MM.1S (cell line): ENCODE measurements around the gene TPCN2.

Experiments
- DNase-seq: peaks from one replicate; pipeline ENCODE4 v3.0.0-alpha.2; 2015
- H2AFZ ChIP-seq: fragments of 300-600 bp; sonication (generic); 2 replicates; pipeline ENCODE4 v1.6.0; 2016; ENCODE audit warnings: antibody characterized with exemption, low read length
- H3F3A ChIP-seq: fragments of 300-600 bp; sonication (generic); 2 replicates; pipeline ENCODE4 v1.6.1; 2016; ENCODE audit warnings: mild to moderate bottlenecking, antibody characterized with exemption, low read length, moderate library complexity, mixed read lengths; ENCODE audit not compliant: insufficient read depth
- H3K27ac ChIP-seq: fragments of 300-600 bp; sonication (generic); 2 replicates; pipeline ENCODE4 v1.5.1; 2016; ENCODE audit warnings: mild to moderate bottlenecking, low read length
- H3K27me3 ChIP-seq: fragments of 300-600 bp; sonication (generic); replicated peaks from 2 replicates; pipeline ENCODE4 v1.6.0; 2016; ENCODE audit warnings: low read length; ENCODE audit not compliant: insufficient read depth
- H3K36me3 ChIP-seq: fragments of 300-600 bp; sonication (generic); replicated peaks from 2 replicates; pipeline ENCODE4 v1.6.1; 2016; ENCODE audit warnings: mild to moderate bottlenecking, low read length, mixed read lengths; ENCODE audit not compliant: insufficient read depth
- H3K4me1 ChIP-seq: fragments of 300-600 bp; sonication (generic); 2 replicates; pipeline ENCODE4 v1.6.1; 2016; ENCODE audit warnings: low read length, mixed read lengths
- H3K4me2 ChIP-seq: fragments of 300-600 bp; sonication (generic); 2 replicates; pipeline ENCODE4 v1.6.0; 2016; ENCODE audit warnings: low read depth, low read length
- H3K4me3 ChIP-seq: fragments of 300-600 bp; sonication (generic); 2 replicates; pipeline ENCODE4 v1.5.1; 2016; ENCODE audit warnings: low read length, mixed read lengths
- H3K79me2 ChIP-seq: fragments of 300-600 bp; sonication (generic); 2 replicates; pipeline ENCODE4 v1.6.1; 2016; ENCODE audit warnings: mixed run types, low read length, mixed read lengths
- H3K9ac ChIP-seq: fragments of 300-600 bp; sonication (generic); 2 replicates; pipeline ENCODE4 v1.6.1; 2016; ENCODE audit warnings: low read length, mixed read lengths
- H3K9me2 ChIP-seq: fragments of 300-600 bp; sonication (generic); replicated peaks from 2 replicates; pipeline ENCODE4 v1.6.1; 2016; ENCODE audit warnings: mild to moderate bottlenecking, low read length, mixed read lengths; ENCODE audit not compliant: insufficient read depth
- H3K9me3 ChIP-seq: fragments of 300-600 bp; sonication (generic); replicated peaks from 2 replicates; pipeline ENCODE4 v1.6.1; 2016; ENCODE audit warnings: mild to moderate bottlenecking, low read length, mixed read lengths; ENCODE audit not compliant: insufficient read depth
- H4K20me1 ChIP-seq: fragments of 300-600 bp; sonication (generic); 2 replicates; pipeline ENCODE4 v1.6.1; 2016; ENCODE audit warnings: mild to moderate bottlenecking, low read length, moderate library complexity, mixed read lengths; ENCODE audit not compliant: insufficient read depth
- CTCF ChIP-seq: fragments of 300-600 bp; sonication (generic); IDR thresholded peaks from 2 replicates; pipeline ENCODE4 v1.5.1; 2016; ENCODE audit warnings: antibody characterized with exemption, low read length, mixed read lengths
- EZH2 ChIP-seq: fragments of 300-600 bp; sonication (generic); optimal IDR thresholded peaks from 2 replicates; pipeline ENCODE3; 2017; ENCODE audit warnings: low read depth, mild to moderate bottlenecking, antibody characterized with exemption, low read length, mixed read lengths
- EZH2phosphoT487 ChIP-seq: fragments of 300-600 bp; sonication (generic); IDR thresholded peaks from 2 replicates; pipeline ENCODE4 v1.6.1; 2018; ENCODE audit warnings: antibody characterized with exemption, low read length

TPCN2 gene

DNA sequence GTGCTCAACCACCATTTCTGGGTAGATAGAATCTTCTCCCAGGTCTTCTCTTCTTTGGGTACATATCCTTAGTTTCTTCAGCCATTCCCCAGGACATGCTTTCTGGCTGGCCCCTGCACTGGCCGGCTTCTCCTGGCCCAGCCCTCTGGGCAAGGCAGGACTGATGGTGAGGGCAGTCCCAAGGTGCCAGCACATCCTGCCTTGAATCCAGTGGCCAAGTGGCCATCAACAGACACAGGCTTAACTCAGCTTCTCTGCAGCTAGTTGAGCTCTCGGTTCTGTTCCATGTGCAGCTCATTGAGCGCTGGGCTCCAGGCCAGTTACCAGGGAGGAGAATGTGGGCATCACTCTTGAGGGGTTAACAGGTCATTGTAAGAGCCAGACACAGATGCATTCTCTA is 124.6 kb downstream of the TPCN2 start:
- no peaks in the 10 kb centered on the region for H3K4me1 ChIP-seq
- no peak overlapping the region for H2AFZ ChIP-seq
- no peak overlapping the region for H3K9ac ChIP-seq
- DNase-seq, result no peak
- H3K27ac ChIP-seq, result no peak overlapping the region
- no peaks in the 10 kb centered on the region for H3K27me3 ChIP-seq
- no peaks in the 10 kb centered on the region for H3K79me2 ChIP-seq
- no peaks in the 10 kb centered on the region for H3F3A ChIP-seq
- no peak for TF ChIP-seq EZH2
- no peak for TF ChIP-seq CTCF
- no peak for TF ChIP-seq EZH2phosphoT487
- no peaks in the 10 kb centered on the region for H3K36me3 ChIP-seq
- no peaks in the 10 kb centered on the region for H3K9me2 ChIP-seq
- H3K4me3 ChIP-seq, result no peak overlapping the region
- no peaks in the 10 kb centered on the region for H4K20me1 ChIP-seq
- H3K4me2 ChIP-seq, result no peak overlapping the region
- H3K9me3 ChIP-seq, result no peaks in the 10 kb centered on the region

GRCh38 chr11:69173925-69174581 is 125.3 kb downstream of the TPCN2 start:
- Histone ChIP-seq H3K4me1 (no peaks in the 10 kb centered on the region), H3K9me2 (no peaks in the 10 kb centered on the region), H3K9ac (no peak overlapping the region), H3K9me3 (no peaks in the 10 kb centered on the region), H4K20me1 (no peaks in the 10 kb centered on the region), H3K36me3 (no peaks in the 10 kb centered on the region), H3K27ac (no peak overlapping the region), H3K27me3 (no peaks in the 10 kb centered on the region), H2AFZ (no peak overlapping the region), H3K4me2 (no peak overlapping the region), H3F3A (no peaks in the 10 kb centered on the region), H3K79me2 (no peaks in the 10 kb centered on the region), H3K4me3 (no peak overlapping the region)
- no peak for TF ChIP-seq EZH2phosphoT487
- no peak for TF ChIP-seq CTCF
- no peak for TF ChIP-seq EZH2
- DNase-seq, result no peak

GRCh38 chr11:69174841-69175240 is 126.1 kb downstream of the TPCN2 start:
- H3K9me2 ChIP-seq, result no peaks in the 10 kb centered on the region
- H3K27me3 ChIP-seq, result peaks cover 6% of the 10 kb centered on the region; the same call in 1 of the 2 replicates
- no peak overlapping the region for H3K4me2 ChIP-seq
- TF ChIP-seq CTCF, result no peak
- no peak for TF ChIP-seq EZH2phosphoT487
- no peak for TF ChIP-seq EZH2
- no peak overlapping the region for H2AFZ ChIP-seq
- H3K9me3 ChIP-seq, result no peaks in the 10 kb centered on the region
- DNase-seq, result no peak
- no peak overlapping the region for H3K4me3 ChIP-seq
- H3K4me1 ChIP-seq, result no peaks in the 10 kb centered on the region
- no peak overlapping the region for H3K27ac ChIP-seq
- no peaks in the 10 kb centered on the region for H3F3A ChIP-seq
- no peaks in the 10 kb centered on the region for H3K36me3 ChIP-seq
- no peaks in the 10 kb centered on the region for H3K79me2 ChIP-seq
- H4K20me1 ChIP-seq, result no peaks in the 10 kb centered on the region
- H3K9ac ChIP-seq, result no peak overlapping the region
